ENCODE measurements around the gene ARRDC1.

ARRDC1 gene

GRCh38 chr9:137578518-137579258 lies 26.8 kb upstream of the ARRDC1 start, which contains the start of gene DPH7:
DPH7 (minus strand) TSS chr9:137578925; CDS start chr9:137578777, 148 bp downstream.
- peak; percentile 84 for DNase-seq
- Histone ChIP-seq H3K27ac (peak within 1 kb of the TSS; percentile 57), H3K36me3 (replicated peaks) (peaks cover 39% of the 10 kb centered on the region), H3K4me3 (ENCODE audit: low read depth, low read length) (peak within 1 kb of the TSS; percentile 89), H3K27me3 (replicated peaks) (no peaks in the 10 kb centered on the region)
- in situ Hi-C loops (cut with HindIII; ENCODE audit: low pct_ligation_motif_present, low sequenced_read_pairs): no loop called here
- TF ChIP-seq CTCF (IDR thresholded peaks at IDR 0.05; ENCODE audit: low read depth, low read length, missing control alignments): peak; percentile 77

DNA sequence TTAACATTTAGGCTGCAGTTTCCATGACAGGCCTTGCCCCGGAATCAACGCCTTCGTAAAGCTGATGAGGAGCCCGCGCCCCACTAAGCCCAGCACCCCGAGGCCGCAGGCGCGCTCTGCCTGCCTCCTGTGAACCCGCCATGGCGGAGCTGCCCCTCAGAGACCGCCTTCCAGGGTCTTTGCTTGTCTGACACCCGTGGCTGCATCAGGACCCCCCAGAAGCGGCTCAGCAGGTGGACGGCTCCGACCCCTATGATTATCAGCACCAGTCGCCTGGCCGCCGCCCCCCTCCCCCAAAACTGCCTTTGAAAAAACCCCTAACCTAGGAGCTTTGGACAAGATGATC lies 26.3 kb upstream of the ARRDC1 start:
- Histone ChIP-seq H3K27ac (peak overlapping the region; percentile 48), H3K36me3 (replicated peaks) (peaks cover 39% of the 10 kb centered on the region), H3K4me3 (ENCODE audit: low read depth, low read length) (peak overlapping the region; percentile 89), H3K27me3 (replicated peaks) (no peaks in the 10 kb centered on the region)
- no peak for DNase-seq
- in situ Hi-C loops (cut with HindIII; ENCODE audit: low pct_ligation_motif_present, low sequenced_read_pairs): no loop called here
- no peak for TF ChIP-seq CTCF (IDR thresholded peaks at IDR 0.05; ENCODE audit: low read depth, low read length, missing control alignments)

- DNase-seq: no peak
- TF ChIP-seq CTCF (IDR thresholded peaks at IDR 0.05; ENCODE audit: low read depth, low read length, missing control alignments): no peak
- Histone ChIP-seq H3K27me3 (replicated peaks) (no peaks in the 10 kb centered on the region), H3K36me3 (replicated peaks) (peaks cover 32% of the 10 kb centered on the region), H3K4me3 (ENCODE audit: low read depth, low read length) (no peak overlapping the region), H3K27ac (no peak overlapping the region)
- in situ Hi-C loops (cut with HindIII; ENCODE audit: low pct_ligation_motif_present, low sequenced_read_pairs): no loop called here
Observed at GRCh38 chr9:137580209-137580953, 25.1 kb upstream of the ARRDC1 start.

DNA sequence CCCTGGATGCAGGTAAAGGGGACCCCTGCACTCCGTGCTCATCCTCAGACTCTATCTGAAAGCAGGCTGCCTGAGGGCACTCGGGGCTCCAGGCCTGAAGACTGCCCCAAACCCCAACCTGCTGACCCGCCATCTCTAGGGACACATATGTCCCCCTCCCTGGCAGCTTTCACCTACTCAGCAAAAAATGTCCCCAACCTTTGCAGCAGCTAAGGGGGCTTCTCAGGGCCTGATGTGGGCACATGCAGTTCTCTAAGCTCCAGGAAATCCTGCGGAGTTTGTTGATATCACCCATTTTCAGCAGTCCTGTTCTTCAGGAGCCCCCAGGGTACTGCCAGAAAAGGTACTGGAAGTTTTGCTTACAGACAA lies 24.5 kb upstream of the ARRDC1 start:
- in situ Hi-C loops (cut with HindIII; ENCODE audit: low pct_ligation_motif_present, low sequenced_read_pairs): no loop called here
- Histone ChIP-seq H3K27ac (no peak overlapping the region), H3K4me3 (ENCODE audit: low read depth, low read length) (no peak overlapping the region), H3K36me3 (replicated peaks) (peaks cover 34% of the 10 kb centered on the region), H3K27me3 (replicated peaks) (no peaks in the 10 kb centered on the region)
- no peak for DNase-seq
- TF ChIP-seq CTCF (IDR thresholded peaks at IDR 0.05; ENCODE audit: low read depth, low read length, missing control alignments): no peak

GRCh38 chr9:137581361-137582285 lies 23.9 kb upstream of the ARRDC1 start:
- no peak overlapping the region for H3K4me3 ChIP-seq (ENCODE audit: low read depth, low read length)
- TF ChIP-seq CTCF (IDR thresholded peaks at IDR 0.05; ENCODE audit: low read depth, low read length, missing control alignments): no peak
- no peaks in the 10 kb centered on the region for H3K27me3 ChIP-seq (replicated peaks)
- in situ Hi-C loops (cut with HindIII; ENCODE audit: low pct_ligation_motif_present, low sequenced_read_pairs): no loop called here
- H3K36me3 ChIP-seq (replicated peaks): peaks cover 31% of the 10 kb centered on the region
- no peak for DNase-seq
- no peak overlapping the region for H3K27ac ChIP-seq
